ENCODE measurements around the gene DCAF8. TPM values are rescaled to one million over a fixed set of nuclear protein-coding genes. Genes with fewer than 3 reads are reported as not detected.

Gene DCAF8
- total RNA-seq, 1 experiment from 2014 or later: 143 TPM

DNA sequence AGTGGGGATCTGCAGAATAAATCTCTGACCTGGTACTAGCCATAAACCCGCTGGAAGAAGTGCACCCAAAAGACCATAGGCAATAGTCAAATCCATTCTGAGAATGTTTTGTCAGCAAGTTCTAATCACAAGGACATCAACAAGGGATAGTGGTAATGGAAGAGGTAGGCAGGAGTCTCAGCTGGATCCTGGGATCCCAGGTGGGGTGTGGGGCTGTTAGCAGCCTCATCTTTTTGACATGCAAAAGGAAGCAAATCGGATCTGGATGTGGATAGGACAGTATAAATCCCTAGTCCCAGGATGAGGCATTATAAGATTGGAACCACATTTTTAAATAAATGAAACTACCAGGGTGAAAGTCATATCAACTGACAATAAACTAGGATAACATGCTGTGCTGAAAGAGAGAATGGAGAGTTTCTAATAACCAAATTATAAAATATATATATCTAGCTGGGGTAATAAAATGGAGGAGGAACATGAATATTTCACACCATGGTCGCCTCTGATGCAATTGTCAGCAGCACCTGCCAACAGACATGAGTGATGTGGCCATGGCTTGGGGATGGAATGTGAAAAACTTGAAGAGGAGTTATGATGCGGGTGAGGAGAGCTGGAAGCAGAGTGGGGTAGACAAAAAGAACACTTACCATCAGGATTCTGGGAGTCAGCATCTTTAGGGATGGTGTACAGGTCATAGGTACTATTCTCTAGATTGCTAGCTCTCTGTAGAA, 46.3 kb upstream of the DCAF8 start (continued):
- TF ChIP-seq, protein P1, sequence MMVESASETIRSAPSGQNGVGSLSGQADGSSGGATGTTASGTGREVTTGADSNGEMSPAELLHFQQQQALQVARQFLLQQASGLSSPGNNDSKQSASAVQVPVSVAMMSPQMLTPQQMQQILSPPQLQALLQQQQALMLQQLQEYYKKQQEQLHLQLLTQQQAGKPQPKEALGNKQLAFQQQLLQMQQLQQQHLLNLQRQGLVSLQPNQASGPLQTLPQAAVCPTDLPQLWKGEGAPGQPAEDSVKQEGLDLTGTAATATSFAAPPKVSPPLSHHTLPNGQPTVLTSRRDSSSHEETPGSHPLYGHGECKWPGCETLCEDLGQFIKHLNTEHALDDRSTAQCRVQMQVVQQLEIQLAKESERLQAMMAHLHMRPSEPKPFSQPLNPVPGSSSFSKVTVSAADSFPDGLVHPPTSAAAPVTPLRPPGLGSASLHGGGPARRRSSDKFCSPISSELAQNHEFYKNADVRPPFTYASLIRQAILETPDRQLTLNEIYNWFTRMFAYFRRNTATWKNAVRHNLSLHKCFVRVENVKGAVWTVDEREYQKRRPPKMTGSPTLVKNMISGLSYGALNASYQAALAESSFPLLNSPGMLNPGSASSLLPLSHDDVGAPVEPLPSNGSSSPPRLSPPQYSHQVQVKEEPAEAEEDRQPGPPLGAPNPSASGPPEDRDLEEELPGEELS (CRISPR knock-in tag; IDR thresholded peaks at IDR 0.05): no peak
- no peak for TF ChIP-seq PRRX2 (CRISPR knock-in tag; IDR thresholded peaks at IDR 0.05)
- TF ChIP-seq ATF1 (CRISPR knock-in tag; IDR thresholded peaks at IDR 0.05): no peak
- no peak for TF ChIP-seq HMGA2 (CRISPR knock-in tag; IDR thresholded peaks at IDR 0.05)

DNA sequence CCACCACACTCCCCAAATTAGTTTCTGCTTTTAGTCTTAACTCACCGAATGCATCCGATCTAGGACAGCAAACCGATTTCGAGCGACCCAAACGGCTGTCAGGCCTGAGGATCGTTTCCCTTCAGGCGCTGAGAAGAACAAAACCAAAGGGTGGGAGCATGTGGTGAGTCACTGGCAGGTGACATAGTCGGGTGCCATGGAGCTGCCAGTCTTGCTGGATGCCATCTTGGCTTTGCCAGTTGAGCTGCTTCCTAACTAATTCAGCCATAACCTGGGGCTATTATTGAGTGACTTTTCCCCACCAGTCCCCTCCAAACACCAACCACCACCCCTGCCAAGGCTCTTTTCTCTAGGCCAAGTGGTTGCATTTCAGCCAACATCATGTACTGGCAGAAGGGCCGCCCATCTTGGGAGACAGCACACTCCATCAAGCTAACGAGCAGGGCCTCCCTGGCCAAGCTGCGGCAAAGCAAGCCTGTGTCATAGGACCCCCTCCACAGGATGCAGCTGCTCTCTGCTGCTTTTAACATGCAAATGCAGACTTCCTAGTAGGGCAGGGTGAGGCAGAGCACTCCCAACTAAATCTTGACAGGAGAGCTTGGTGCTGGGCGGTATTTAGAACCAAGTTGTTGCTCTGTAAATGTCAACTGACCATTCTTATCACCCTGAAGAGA, 44.9 kb upstream of the DCAF8 start:
- ChIA-PET CTCF (interaction anchor here (0.6 to 4.2 kb wide), 8 partner anchors 15 to 221 kb away, joined by 3 to 49 read pairs (median 5); no protein-coding TSS in a partner anchor), POLR2A (interaction anchor here (0.6 to 2.3 kb wide), 5 partner anchors 16 to 68 kb away, joined by 3 to 7 read pairs (median 4); partner anchors contain the start of genes DCAF8 and PEX19)
- Mint-ChIP-seq H3K4me1 (peaks cover 33% of the 10 kb centered on the region), H3K27me3 (ENCODE audit: low read depth) (no peaks in the 10 kb centered on the region), H3K27ac (peak overlapping the region; percentile 74; the same call in 1 of the 2 replicates), H3K36me3 (peaks cover 65% of the 10 kb centered on the region), H3K4me3 (peak overlapping the region; percentile 35), H3K9me3 (no peaks in the 10 kb centered on the region)
- TF ChIP-seq, protein P2, sequence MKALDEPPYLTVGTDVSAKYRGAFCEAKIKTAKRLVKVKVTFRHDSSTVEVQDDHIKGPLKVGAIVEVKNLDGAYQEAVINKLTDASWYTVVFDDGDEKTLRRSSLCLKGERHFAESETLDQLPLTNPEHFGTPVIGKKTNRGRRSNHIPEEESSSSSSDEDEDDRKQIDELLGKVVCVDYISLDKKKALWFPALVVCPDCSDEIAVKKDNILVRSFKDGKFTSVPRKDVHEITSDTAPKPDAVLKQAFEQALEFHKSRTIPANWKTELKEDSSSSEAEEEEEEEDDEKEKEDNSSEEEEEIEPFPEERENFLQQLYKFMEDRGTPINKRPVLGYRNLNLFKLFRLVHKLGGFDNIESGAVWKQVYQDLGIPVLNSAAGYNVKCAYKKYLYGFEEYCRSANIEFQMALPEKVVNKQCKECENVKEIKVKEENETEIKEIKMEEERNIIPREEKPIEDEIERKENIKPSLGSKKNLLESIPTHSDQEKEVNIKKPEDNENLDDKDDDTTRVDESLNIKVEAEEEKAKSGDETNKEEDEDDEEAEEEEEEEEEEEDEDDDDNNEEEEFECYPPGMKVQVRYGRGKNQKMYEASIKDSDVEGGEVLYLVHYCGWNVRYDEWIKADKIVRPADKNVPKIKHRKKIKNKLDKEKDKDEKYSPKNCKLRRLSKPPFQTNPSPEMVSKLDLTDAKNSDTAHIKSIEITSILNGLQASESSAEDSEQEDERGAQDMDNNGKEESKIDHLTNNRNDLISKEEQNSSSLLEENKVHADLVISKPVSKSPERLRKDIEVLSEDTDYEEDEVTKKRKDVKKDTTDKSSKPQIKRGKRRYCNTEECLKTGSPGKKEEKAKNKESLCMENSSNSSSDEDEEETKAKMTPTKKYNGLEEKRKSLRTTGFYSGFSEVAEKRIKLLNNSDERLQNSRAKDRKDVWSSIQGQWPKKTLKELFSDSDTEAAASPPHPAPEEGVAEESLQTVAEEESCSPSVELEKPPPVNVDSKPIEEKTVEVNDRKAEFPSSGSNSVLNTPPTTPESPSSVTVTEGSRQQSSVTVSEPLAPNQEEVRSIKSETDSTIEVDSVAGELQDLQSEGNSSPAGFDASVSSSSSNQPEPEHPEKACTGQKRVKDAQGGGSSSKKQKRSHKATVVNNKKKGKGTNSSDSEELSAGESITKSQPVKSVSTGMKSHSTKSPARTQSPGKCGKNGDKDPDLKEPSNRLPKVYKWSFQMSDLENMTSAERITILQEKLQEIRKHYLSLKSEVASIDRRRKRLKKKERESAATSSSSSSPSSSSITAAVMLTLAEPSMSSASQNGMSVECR (CRISPR knock-in tag; IDR thresholded peaks at IDR 0.05; ENCODE audit: borderline replicate concordance): peak; percentile 61; the same call in 1 of the 2 replicates
- TF ChIP-seq RELA (CRISPR knock-in tag; IDR thresholded peaks at IDR 0.05; ENCODE audit: borderline replicate concordance) (no peak), TEAD1 (CRISPR knock-in tag; IDR thresholded peaks at IDR 0.05) (peak; percentile 24; the same call in 1 of the 2 replicates), GABPB1 (CRISPR knock-in tag; IDR thresholded peaks at IDR 0.05) (no peak), ZNF423 (CRISPR knock-in tag; IDR thresholded peaks at IDR 0.05) (no peak), GRHL2 (CRISPR knock-in tag; IDR thresholded peaks at IDR 0.05; ENCODE audit: insufficient replicate concordance, severe bottlenecking) (no peak), NFYB (CRISPR knock-in tag; conservative IDR thresholded peaks at IDR 0.05; ENCODE audit: low read depth) (no peak)
- TF ChIP-seq, protein P3, sequence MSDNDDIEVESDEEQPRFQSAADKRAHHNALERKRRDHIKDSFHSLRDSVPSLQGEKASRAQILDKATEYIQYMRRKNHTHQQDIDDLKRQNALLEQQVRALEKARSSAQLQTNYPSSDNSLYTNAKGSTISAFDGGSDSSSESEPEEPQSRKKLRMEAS (CRISPR knock-in tag; IDR thresholded peaks at IDR 0.05): 0 out of 2 replicates have a peak, but pooled peaks have one; percentile 20
- TF ChIP-seq, protein P4, sequence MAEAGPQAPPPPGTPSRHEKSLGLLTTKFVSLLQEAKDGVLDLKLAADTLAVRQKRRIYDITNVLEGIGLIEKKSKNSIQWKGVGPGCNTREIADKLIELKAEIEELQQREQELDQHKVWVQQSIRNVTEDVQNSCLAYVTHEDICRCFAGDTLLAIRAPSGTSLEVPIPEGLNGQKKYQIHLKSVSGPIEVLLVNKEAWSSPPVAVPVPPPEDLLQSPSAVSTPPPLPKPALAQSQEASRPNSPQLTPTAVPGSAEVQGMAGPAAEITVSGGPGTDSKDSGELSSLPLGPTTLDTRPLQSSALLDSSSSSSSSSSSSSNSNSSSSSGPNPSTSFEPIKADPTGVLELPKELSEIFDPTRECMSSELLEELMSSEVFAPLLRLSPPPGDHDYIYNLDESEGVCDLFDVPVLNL (CRISPR knock-in tag; IDR thresholded peaks at IDR 0.05; ENCODE audit: borderline replicate concordance, low read depth): no peak
- TF ChIP-seq, protein P5, sequence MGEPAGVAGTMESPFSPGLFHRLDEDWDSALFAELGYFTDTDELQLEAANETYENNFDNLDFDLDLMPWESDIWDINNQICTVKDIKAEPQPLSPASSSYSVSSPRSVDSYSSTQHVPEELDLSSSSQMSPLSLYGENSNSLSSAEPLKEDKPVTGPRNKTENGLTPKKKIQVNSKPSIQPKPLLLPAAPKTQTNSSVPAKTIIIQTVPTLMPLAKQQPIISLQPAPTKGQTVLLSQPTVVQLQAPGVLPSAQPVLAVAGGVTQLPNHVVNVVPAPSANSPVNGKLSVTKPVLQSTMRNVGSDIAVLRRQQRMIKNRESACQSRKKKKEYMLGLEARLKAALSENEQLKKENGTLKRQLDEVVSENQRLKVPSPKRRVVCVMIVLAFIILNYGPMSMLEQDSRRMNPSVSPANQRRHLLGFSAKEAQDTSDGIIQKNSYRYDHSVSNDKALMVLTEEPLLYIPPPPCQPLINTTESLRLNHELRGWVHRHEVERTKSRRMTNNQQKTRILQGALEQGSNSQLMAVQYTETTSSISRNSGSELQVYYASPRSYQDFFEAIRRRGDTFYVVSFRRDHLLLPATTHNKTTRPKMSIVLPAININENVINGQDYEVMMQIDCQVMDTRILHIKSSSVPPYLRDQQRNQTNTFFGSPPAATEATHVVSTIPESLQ (CRISPR knock-in tag; IDR thresholded peaks at IDR 0.05): no peak
- TF ChIP-seq, protein P6, sequence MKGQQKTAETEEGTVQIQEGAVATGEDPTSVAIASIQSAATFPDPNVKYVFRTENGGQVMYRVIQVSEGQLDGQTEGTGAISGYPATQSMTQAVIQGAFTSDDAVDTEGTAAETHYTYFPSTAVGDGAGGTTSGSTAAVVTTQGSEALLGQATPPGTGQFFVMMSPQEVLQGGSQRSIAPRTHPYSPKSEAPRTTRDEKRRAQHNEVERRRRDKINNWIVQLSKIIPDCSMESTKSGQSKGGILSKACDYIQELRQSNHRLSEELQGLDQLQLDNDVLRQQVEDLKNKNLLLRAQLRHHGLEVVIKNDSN (CRISPR knock-in tag; IDR thresholded peaks at IDR 0.05): no peak
- DNase-seq (ENCODE audit: low spot score) (peak; percentile 67), ATAC-seq (peak; percentile 100)

Data from WTC11 (cell line).